Activated CD4-positive, alpha-beta T cell treated with anti-CD3 and anti-CD28 coated beads for 1 hour (primary cell): ENCODE measurements around the gene INO80E.

ENCODE experiments used
- DNase-seq: peaks from one replicate; pipeline ENCODE4 v3.0.0-alpha.2; 2020

INO80E gene

DNA sequence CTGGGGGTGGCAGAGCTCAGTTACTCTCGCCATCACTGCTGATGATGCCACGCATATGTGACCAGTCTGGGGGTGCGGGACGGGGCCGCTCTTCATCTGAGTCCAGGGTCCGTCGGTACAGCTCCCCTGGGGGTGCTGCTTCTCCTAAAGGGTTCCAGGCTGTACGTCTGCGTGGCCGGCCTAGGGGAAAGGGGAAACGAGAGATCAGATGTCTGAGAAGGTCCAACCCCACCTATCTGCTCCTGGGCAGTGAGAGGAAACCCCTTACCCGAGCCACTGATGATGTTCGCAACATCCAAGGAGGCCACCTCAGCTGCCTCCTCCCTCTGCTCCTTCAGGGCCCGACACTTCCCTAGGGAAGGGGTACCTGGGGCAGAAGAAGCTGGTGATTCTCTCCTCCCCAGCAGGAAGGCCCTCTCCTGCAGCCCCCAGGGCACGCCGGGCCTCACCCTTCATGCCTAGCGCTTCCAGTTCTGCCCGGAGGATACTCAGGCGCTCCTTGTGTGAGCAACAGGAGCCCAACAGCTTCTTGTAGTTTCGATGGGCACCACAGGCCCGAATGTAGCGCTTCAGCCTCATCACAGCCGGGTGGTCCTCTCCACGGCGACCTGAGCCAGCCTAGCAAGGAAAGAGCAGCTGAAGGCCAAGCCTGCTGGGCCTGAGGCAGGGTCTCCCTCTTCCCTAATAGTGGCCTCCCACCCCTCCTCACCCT lies 2.7 kb upstream of the INO80E start:
- DNase-seq: no peak

DNA sequence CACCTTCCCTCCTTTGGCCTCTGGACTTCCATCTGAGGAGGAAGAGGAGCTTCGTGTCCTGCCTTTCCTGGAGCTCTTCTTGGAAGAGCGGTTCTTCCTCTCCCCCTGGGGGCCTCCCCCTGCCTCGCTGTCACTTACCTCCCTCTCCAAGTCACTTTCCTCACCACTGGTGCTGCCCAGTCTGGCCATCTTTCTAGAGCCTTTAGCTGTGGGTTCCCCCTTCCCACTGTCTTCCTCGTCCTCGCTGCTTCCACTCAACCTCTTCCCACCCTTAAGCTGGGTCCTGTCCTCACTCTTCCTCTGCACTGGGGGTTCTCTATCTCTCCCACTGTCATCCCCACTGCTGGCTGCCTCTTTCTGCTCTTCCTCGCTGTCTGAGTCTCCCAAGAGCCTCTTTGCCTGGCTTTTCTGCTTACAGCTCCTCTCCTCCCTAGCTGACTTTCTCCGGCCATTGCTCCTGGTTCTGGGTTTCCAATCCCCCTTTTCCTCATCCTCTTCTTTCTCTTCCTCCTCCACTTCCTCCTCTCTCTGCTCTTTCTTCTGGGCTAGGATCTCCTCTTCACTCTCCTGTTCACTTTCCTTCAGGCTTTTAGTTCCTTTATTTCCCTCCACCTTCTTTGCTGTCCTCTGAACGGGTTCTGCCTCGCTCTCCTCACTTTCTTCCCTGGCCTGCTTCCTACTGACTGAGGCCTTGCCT lies 2.0 kb upstream of the INO80E start:
- DNase-seq: no peak

DNA sequence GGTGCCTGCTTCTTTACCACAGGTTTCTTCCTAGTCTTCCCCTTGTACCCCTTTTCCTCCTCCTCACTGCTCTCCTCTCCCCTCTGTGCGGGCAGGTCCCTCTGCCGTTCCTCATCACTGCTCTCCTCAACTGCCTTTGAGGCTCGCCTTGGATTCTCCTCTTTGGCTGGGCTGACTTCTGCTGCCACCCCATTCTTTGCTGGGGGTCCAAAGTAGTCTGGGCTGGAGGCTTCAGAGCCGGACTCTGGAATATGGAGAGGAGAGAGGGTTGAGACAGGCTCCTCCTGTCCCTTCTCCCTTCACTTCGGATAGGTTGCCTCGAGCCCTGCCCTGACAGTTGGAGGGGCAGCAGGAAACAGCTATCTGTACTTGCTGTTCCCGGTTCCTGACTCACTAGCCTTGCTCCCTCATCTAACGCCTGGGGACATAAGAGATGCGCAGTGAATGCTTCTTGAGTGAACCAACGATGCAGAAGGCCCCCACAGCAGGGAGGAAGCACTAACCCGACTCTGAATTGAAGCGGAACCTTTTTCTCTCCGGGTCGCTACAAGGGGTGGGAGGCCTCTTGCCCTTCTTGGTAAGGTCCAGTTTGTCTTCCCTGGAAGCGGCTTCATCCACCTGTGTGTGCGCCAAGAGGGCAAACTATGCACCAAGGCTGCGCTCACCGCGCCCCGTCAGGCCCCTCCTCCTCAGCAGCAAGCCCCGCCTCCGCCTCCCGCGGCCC lies 1.3 kb upstream of the INO80E start:
- no peak for DNase-seq

DNA sequence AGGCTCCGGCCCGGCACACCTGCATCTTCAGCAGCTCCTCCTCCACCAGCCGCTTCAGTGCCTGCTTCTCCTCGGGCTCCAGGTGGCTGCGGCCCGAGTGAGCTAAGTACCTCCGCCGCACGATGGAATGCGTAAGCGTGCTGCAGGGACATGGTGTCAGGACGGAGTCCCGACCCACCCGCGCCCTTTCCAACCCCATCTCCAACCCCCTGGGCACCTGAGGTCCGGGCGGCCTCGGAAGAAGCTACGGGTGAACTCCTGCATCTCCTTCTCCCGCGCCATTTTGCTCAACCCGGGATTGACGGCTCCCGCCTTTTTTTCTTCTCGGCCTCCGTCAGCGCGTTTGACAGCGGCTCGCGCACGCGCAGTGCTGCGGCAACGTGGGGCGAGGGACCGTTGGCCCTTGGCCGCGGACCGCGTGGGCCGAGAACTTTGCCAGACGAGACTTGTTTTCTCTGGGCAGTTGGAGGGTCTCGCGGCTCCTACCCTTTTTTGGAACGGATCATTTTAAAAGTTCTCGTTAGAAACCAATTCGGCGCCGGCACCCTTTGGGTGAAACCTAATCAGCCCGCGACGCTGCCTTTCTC lies 624 bp upstream of the INO80E start, which contains the start of gene HIRIP3:
TSS of gene HIRIP3 (minus strand) at position 294 of the 587 bp plus-strand sequence. CDS start at position 282, 12 bp downstream.
- peak; percentile 73 for DNase-seq

DNA sequence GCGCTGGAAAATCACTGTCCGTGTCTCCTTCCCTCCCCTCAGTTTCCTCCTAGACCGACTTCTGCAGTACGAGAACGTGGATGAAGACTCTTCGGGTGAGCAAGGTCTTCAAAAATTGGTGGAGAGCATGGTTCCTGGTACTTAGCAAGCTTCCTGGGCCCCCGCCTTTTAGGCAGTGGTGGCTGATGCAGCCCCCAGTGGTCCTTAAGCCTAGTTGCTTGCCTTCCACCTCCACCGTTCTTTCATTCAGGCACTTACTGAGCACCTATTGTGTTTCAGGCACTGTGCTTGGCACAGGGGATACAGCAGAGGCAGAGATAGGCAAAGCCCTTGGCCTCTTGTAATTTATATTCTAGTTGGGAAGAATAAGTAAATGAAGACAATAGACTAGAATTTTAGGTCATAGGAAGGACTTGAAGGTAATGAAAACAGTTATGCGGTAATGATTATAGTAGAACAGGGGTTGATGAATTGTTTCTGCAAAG lies 767 bp downstream of the INO80E start:
- DNase-seq: no peak

DNA sequence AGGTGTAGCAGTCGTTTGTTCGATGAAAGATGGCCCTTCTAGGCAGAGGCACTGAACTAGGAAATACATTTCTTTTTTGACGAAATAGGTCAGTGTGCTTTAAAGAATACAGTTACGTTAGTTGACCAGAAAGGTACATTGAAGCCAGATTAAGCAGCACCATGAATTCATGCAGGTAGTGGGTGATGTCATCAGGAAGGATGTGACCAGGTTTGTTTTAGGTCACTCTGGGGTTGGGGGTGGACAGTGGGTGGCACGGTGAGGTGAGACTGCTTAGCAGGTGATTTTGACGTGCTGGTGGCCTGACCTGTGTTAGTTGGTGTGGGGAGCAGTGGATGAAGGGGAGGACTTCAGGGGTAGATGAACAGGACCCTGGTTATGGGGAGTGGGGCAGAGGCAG lies 3.6 kb downstream of the INO80E start:
- DNase-seq: no peak

DNA sequence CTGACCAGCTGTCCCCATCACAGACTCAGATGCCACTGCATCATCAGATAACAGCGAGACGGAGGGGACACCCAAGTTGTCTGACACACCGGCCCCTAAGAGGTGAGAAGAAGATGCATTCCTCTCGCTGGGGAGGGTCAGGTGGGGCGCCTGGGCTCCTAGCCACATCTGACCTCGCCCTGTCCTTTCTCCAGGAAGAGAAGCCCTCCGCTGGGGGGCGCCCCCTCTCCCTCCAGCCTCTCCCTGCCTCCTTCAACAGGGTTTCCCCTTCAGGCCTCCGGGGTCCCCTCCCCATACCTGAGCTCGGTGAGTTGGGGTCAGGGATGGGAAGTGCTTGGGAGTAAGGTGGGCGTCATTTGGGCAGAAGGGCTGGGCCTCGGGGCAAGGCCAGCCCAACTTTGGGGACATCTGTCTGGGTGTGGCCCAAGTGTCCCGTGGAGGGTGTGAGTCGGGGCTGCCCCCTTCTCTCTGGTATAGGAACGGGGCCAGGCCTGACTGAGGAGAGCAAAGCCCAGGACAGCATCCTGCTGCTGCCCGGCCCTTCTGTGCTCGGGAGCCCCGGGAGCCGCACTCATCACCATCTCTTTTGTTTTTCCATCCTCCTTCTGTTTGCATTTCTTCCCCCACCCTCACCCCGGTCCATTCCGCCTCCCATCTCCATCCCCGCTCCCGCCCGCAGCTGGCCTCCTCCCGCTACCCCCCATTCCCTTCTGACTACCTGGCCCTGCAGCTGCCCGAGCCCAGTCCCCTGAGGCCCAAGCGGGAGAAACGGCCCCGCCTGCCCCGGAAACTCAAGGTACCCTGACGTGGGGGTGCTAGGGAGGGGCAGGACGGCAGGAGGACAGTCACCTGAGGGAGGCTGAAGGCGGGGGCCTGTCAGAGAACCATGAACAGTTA lies 4.9 kb downstream of the INO80E start:
- no peak for DNase-seq

DNA sequence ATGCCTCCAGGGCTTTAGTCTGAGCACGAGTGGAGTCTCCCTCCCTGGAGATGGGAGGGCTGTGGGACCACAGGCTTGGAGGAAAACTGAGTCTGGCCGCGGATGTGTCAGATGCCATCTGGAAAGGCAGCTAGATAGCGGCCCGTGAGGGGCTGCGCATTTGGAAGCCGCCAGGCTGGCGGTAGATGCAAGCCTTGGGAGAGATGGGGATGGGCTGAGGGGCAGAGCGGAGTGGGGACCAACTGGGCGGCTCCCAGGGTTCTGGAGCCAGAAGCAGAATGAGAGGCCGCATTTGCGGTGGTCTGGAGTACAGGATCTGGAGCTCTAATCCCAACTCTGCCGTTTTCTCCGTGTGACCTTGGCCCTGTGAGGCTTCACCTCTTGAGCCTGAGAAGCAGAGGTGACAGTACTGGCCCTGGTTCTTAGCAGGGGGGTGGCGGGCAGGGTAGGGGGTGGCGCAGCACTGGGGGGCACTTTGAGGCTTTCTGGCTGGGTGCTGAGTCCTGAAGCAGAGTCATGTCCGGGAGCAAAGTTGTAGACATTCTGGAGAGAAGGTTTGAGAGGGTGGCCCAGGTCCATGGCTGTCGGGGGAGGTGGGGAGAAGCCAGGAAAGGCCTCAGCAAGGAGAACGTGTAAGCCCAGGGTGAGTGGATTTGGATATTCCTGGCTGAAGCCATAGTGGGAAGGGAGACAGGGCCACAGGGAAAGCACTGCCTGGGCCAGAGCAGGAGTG lies 6.7 kb downstream of the INO80E start:
- no peak for DNase-seq

DNA sequence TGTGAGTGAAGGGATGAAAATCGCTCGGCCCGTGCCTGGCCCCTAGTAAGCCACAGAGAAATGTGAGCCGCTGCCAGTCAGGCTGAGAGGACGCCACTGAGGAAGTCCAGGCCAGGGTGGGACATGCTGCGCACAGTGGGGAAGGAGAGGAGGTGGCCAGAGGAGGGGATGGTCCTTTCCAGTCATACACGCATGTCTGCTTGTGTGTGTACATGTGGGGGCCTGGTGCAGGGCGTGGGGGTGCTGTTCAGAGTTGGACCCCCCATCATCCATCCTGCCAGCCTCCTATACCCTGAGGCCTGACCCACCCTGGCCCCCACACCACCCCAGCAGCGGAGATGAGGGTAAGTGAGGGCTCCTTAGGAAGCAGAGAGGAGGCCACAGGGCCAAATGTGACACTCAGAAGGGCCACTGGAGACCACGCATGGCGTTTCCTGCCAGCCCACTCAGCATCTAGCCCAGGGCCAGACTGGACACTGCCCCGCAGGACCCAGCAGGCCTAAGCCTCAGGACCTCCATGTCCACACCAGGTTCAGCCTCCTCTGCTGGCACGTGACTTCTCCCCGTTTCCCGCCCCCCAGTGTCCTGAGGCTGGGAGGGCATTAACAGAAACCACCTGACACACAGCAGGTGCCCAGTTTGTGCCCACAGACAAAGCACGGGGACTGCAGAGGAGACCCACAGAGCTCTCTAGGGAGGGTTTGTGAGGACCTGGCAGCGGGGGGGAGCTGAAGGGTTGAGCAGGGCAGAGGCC lies 7.8 kb downstream of the INO80E start:
- no peak for DNase-seq

DNA sequence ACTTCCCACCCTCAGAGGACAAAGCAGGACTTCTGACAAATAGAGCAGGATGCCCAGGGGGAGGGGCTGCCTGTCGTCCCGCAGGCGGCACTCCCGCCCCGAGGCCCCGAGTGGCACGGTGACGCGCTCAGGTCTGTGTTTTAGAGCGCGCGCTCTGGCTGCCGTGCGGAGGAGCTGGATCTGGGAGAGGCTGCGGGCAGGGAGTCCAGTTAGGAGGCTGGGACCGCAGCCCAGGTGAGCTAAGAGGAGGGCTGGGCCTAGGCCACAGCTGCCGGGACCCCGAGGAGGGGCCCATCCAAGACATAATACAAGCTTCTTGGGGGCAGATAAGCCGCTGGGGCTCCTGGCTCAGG lies 8.4 kb downstream of the INO80E start:
- no peak for DNase-seq

DNA sequence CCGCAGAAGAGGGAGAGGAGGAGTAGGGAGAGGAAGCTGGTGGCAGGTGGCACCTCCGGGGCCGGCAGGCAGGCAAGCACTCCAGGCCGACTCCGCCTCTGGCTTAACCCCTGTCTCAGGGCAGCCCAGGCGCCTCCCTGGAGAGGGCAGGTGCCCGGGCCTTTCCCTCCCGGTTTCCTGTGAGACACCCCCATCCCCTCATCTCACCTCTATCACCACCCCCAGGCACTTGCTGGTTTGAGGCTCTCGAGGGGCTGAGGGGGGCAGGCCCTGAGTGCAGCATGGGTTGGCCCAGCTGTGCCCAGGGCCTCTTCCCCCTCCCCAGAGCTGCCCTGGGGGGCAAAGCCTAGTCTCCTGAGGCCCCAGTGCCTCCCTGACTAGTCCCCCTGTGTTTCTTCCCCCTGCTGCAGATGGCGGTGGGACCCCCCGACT lies 8.8 kb downstream of the INO80E start:
- DNase-seq: no peak

DNA sequence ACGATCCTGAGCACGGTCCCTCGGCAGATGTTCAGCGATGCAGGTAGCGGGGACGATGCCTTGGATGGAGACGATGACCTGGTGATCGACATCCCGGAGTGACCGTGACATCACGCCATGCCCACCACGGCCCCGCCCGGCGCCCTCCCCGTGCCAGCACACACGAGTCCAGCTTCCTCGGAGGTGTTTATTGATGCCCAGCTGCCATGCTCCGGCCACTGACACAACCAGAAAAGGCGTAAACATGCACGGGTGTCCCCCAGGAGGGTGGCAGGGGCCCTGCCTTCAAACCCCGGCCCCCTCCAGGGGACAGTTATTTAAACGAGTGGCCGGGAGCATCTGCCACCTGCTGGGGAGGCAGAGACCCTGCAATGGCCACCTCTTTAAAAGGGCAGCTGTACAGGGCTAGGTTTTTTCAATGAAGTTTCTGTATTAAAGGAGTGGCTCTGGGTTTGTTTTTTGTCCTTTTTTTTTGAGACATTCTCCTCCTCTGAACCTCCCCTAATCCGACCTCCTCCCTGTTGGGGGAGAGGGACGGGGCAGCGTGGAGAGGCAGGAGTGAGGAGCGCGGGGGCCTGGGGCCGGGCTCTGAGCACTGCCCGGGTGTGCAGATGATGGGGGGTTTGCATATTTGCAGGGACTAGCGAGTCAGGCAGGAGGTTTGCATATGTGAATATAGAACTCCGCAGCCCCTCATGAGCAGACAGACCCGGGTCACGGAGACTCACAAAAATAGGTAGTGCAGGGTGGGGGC lies 9.5 kb downstream of the INO80E start:
- no peak for DNase-seq

DNA sequence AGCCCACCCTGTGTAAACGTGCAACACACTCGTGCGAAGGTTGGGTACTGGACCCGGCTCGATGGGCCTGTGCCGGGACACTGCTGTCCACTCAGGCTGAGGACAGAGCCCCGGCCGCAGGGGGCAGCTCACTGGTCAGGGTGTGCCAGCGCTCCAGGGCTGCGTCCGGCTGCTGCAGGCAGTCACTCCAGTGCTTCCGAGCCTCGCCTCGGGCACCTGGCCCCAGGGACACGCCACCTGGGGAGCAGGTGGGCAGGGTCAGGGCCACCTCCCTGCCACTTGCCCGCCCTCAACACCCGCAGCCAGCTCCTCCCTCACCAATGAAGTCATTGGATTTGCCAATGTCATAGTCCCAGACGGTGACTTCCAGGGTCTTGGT lies 10.0 kb downstream of the INO80E start:
- DNase-seq: no peak

DNA sequence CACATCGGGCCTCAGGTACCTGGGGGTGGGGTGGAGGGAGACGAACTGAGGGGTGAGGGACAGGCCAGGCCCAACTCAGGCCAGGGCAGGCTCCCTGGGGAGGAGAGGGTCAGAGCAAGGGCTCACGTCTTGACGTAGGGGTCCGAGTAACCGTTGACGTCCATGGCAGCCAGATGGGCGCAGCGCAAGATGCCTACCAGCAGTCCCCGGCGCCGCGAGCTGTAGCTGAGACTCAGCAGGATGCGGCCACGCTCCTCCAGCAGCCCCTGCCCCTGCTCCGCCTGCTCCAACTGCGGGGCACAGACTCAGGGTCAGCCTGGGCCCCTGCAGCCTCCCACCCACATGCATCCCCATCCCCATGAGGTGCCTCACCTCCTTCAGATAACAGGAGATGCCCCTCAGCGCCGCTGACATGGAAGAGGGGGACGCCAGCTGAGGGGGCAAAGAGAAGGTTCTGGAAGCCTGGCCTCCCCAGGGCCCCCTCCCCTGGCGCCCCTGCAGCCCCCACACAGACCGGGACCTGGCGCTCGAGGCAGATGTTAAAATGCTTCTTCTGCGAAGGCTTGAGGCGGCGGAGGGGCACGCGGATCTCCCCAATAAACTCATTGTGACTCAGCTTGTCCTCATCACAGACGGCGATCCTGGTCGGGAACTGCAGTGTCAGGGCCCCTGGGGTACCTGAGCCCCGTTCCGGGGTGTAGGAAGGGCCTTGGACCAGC lies 10.8 kb downstream of the INO80E start:
- no peak for DNase-seq

DNA sequence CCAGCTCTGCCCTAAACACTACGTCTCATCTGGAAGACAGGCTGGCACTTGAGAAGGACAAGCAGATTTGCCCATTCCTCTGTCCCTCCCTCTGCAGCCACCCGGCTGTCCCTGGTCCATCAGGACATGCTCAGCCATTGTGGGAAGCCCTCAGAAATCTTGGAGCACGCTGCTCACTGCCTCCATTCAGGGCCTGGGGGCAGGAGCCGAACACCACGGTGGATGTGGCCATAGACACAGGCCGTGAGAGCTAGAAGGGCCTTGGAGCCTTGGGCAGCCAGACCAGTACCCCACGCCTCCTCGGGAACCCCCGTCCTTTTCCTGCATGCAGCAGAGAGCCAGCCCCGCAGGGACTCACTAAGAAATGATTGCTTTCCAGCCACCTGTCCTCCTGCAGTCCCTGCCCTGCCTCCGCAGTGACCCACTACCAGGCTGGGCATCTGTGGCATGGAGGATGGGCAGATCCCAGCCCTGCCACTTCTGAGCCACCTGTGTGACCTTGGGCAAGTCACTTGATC lies 11.4 kb downstream of the INO80E start:
- DNase-seq: no peak

DNA sequence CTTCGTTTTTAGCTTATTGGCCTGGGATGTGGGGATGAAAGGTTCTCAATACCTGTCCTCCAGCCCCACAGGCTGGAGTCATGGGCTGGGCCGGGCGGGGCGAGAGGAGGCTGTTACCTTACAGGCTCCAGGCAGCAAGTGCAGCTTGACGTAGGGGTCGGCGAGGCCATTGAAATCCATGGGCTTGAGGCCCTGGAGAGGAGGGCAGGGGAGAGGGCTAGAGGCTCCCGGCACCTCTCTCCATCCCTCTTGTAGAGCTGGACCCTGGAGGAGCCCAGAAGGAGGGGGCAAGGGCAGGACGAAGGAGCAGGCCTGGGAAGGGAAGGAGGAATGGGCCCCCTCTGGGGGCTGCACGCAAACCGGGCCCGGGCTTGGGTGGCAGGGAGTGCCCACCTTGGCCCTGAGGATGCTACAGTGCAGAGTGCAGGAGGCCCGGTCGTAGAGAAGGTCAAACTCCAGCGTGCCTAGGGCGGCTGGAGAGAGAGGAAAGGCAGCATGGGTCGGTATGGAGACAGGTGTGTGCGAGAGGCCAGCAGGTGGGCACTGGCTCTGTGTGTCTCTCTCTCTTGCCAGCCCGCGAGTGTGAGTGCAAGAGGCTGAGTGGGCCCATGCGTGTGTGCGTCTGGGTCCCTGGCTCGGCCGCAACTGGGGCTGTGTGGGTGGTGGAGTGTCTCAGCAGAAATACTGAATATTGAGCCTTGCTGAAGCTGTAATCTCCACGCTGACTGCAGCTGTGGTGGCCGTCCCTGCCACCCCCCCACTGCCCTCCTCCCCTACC lies 13.2 kb downstream of the INO80E start:
- no peak for DNase-seq

DNA sequence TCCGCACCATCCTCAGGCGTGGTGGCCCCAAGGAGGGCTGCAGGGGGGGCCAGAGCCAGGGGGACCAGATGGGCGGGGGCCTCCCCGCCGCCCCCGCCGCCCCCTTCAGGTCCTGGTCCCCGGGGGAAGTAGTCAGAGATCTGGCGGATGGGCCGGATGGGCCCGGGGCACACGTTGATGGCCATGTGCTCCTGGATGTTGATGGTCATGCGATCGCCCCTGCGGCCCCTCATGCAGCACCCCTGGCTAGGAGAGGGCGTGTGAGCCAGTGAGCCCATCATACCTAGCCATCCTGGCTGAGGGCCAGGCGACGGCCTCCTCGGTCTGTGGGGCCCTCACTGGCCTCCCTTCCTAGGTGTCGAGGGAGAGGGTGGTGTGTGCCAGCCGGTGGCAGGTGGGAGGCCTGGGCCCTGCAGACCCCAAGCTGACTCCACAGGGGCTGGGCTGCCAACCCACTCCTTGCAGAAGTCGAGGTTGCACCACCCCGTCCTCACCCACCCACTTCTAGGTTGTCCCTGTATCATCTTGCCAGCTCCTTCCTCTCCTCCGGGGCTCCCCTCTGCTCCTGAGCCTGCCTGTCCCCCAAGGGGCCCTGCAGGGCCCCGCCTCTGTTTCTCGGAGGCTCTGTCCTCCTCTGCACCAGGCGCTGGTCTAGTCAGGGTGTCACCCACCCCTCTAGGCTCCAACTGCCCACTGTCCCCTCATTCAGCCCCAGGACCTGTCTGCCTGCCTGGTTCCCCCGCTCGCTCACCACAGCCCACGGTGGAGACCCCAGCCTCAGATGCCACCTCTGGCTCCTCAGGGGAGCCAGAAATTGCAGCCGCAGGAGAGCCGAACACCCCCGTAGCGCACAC lies 14.2 kb downstream of the INO80E start:
- DNase-seq: no peak
